ENCODE data around the gene CUEDC2.

- no peak for TF ChIP-seq NR3C1 (CRISPR knock-in tag; conservative IDR thresholded peaks at IDR 0.05; ENCODE audit: low read depth)
- TF ChIP-seq ZNF396 (CRISPR knock-in tag; IDR thresholded peaks at IDR 0.05; ENCODE audit: borderline replicate concordance), result no peak
- TF ChIP-seq CTCF (IDR thresholded peaks at IDR 0.05), result no peak
- no peak for TF ChIP-seq ZMAT4 (CRISPR knock-in tag; IDR thresholded peaks at IDR 0.05)
- no peak for TF ChIP-seq ATF3 (CRISPR knock-in tag; conservative IDR thresholded peaks at IDR 0.05)
- no peak for TF ChIP-seq JUN (CRISPR knock-in tag; IDR thresholded peaks at IDR 0.05)
- no peak for TF ChIP-seq TEAD4 (CRISPR knock-in tag; IDR thresholded peaks at IDR 0.05)
- no peak for TF ChIP-seq NFYB (CRISPR knock-in tag; conservative IDR thresholded peaks at IDR 0.05; ENCODE audit: low read depth)
Observed at GRCh38 chr10:102413053-102413705, 19.2 kb downstream of the CUEDC2 start.

Measured in WTC11 (cell line).